ENCODE data around the gene LRRC31. TPM values are rescaled to one million over a fixed set of nuclear protein-coding genes. Genes with fewer than 3 reads are reported as not detected.

The LRRC31 gene
- total RNA-seq, 2 donors from 2014 or later = not detected

DNA sequence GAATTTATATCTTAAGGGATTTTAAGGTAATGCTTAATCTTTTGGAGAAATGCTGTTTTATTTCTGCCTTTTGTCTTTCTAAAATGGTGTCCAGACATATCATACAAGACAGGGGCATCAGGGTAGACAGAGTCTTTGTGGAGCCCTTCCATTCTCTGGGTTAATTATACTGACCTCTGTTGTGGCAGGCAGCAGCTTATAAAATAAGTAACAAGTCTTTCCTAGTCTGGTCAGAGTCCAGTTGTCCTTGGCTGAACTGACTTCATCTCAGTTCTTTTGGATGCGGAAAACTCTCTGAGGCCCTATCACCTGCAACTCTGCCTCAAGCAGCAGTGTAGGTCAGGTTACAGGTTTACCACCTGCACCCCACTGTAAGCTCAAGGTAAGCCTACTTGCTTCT lies 77.4 kb downstream of the LRRC31 start:
- no peak for ATAC-seq
- Mint-ChIP-seq H3K36me3 (no peaks in the 10 kb centered on the region), H3K27ac (peak overlapping the region in 1 of 2 donors; percentile 29)

DNA sequence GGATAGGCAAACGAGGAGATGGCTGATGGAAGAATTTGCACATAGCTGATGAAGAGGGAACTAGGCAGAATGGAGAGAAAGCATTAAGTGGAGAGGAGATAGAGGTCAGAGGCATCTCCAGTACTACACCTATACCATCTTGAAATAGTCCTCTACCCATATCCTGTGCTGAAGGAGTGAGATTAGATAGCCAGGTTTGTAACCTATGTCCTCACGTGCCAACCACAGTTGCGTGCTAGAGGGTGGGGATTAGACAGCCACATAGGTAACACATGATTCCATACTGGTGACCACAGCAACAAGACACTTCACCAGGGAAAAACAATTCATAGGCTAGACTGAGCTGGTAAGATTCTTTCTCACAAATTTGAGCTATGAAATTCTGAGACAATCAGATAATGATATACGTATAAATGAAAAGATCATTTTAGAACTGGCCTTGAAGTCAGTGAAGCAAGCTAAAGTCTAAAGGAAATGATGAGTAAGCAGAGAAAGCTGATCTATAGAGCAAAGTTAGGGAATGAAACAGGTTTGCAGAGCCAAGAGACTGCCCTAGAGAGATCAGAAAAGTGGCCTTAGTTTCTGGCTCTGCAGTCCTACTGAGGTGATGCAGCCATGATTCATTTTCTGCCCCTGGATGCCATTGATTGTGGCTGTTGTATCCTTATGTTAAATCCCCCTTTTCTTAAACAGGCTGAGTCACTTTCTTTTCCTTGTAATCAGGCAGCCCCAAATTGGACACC lies 78.9 kb downstream of the LRRC31 start:
- DNase-seq (ENCODE audit: low spot score in 2 of 2) = no peak
- peak in 1 of 2 donors; percentile 26 for ATAC-seq
- Mint-ChIP-seq H3K9me3 (no peaks in the 10 kb centered on the region), H3K36me3 (peaks cover 0 to 5% of the 10 kb centered on the region in 2 donors), H3K27ac (no peak overlapping the region)

More for the DNA sequence above, 77.4 kb downstream of the LRRC31 start:
- H3K9me3 Mint-ChIP-seq = no peaks in the 10 kb centered on the region
- DNase-seq (ENCODE audit: low spot score in 2 of 2) = no peak

GRCh38 chr3:169790219-169790618 lies 79.5 kb downstream of the LRRC31 start:
- Mint-ChIP-seq H3K27ac (no peak overlapping the region), H3K9me3 (no peaks in the 10 kb centered on the region), H3K36me3 (peaks cover 0 to 11% of the 10 kb centered on the region in 2 donors)
- no peak for DNase-seq (ENCODE audit: low spot score in 2 of 2)
- ATAC-seq = no peak

Other genes starting within 250 kb of the LRRC31 start
- gene MECOM, start 206.2 kb downstream of the LRRC31 start, total RNA-seq = not detected
- gene TERC, start 104.9 kb downstream of the LRRC31 start, total RNA-seq = 10 to 100 TPM in 1 of 2 donors, 1 to 10 TPM in 1; 8.5 to 10.2 TPM
- 1 to 10 TPM in 1 of 2 donors, under 1 TPM in 1; 0.19 to 2.1 TPM for gene ACTRT3, start 100.4 kb downstream of the LRRC31 start, total RNA-seq
- 10 to 100 TPM; 13.3 to 16.7 TPM for gene MYNN, start 96.5 kb downstream of the LRRC31 start, total RNA-seq
- under 1 TPM; 0.21 to 0.32 TPM for gene LRRIQ4, start 57.1 kb downstream of the LRRC31 start, total RNA-seq
- gene LRRC34, start 57.0 kb downstream of the LRRC31 start, total RNA-seq = 1 to 10 TPM; 2.1 to 3.2 TPM
- not detected for gene SAMD7, start 41.6 kb upstream of the LRRC31 start, total RNA-seq
- 10 to 100 TPM; 52.1 to 81.9 TPM for gene SEC62, start 96.9 kb upstream of the LRRC31 start, total RNA-seq
- gene GPR160, start 168.1 kb upstream of the LRRC31 start, total RNA-seq = 10 to 100 TPM in 1 of 2 donors, 1 to 10 TPM in 1; 7.2 to 13.2 TPM

Data from activated naive CD4-positive, alpha-beta T cell treated with anti-CD3 and anti-CD28 coated beads, Interleukin-2, amount 50 U/mL, for 72 hours (primary cell).